OCI-LY7 (cell line): Measurements from ENCODE around the gene TTC6.

Experiments used
- CTCF ChIP-seq: fragments of 200-600 bp; sonication (generic); conservative IDR thresholded peaks from 2 replicates; pipeline ENCODE4 v1.5.1; 2014; ENCODE audit warnings: mild to moderate bottlenecking, antibody characterized with exemption, low read length, moderate library complexity, mixed read lengths
- EZH2phosphoT487 ChIP-seq: fragments of 200-600 bp; sonication (generic); IDR thresholded peaks from 2 replicates; pipeline ENCODE4 v1.6.1; 2018; ENCODE audit warnings: low read depth, borderline replicate concordance, mild to moderate bottlenecking, mixed run types, antibody characterized with exemption, low read length, moderate library complexity, mixed read lengths

GRCh38 chr14:37580146-37580545, 15.3 kb upstream of the TTC6 start:
- TF ChIP-seq CTCF = no peak
- TF ChIP-seq EZH2phosphoT487 = no peak
